ENCODE data around the gene CD8B2. TPM values are rescaled to one million over a fixed set of nuclear protein-coding genes. Genes with fewer than 3 reads are reported as not detected.

Gene CD8B2
- total and polyA plus RNA-seq, 7 donors: 0.01 TPM; not detected in 6

GRCh38 chr2:106540886-106541285 lies 53.7 kb downstream of the CD8B2 start:
- Histone ChIP-seq H3K9me3 (no peaks in the 10 kb centered on the region), H3K27me3 (ENCODE audit: insufficient read depth in 3 of 3, low read length in 2 of 3) (peaks cover 0 to 4% (median 0%) of the 10 kb centered on the region in 3 donors), H3K4me1 (no peaks in the 10 kb centered on the region), H3K4me3 (no peak overlapping the region), H3K27ac (no peak overlapping the region), H3K36me3 (ENCODE audit: insufficient read depth in 1 of 2, low read depth in 1 of 2) (no peaks in the 10 kb centered on the region)
- ATAC-seq: no peak
- no peak for TF ChIP-seq CTCF (IDR thresholded peaks at IDR 0.05)
- no peak for DNase-seq
- WGBS, 3 donors: 93 to 95% (median 94%) methylated on average over 5 of the region's 5 CpGs
- intact Hi-C loops (cut with DNase I): loop anchor here (5.0 to 10.0 kb wide), 2 partner anchors 346 to 439 kb away; partner anchors contain the start of gene UXS1 (in 1 of the 2)

GRCh38 chr2:106541333-106541732 lies 54.2 kb downstream of the CD8B2 start:
- ATAC-seq: no peak
- TF ChIP-seq CTCF (IDR thresholded peaks at IDR 0.05): no peak

GRCh38 chr2:106542746-106543359 lies 55.7 kb downstream of the CD8B2 start:
- Histone ChIP-seq H3K4me1 (no peaks in the 10 kb centered on the region), H3K36me3 (ENCODE audit: insufficient read depth in 1 of 2, low read depth in 1 of 2) (no peaks in the 10 kb centered on the region), H3K9me3 (no peaks in the 10 kb centered on the region), H3K27me3 (ENCODE audit: insufficient read depth in 3 of 3, low read length in 2 of 3) (peaks cover 0 to 4% (median 0%) of the 10 kb centered on the region in 3 donors), H3K27ac (no peak overlapping the region), H3K4me3 (peak overlapping the region; percentile 53)
- intact Hi-C loops (cut with DNase I): loop anchor here (1.0 to 10.0 kb wide), 3 partner anchors 348 to 441 kb away; partner anchors contain the start of gene UXS1 (in 1 of the 2)
- DNase-seq: peak; percentile 60 to 78
- TF ChIP-seq CTCF (IDR thresholded peaks at IDR 0.05): peak; percentile 96
- WGBS, 3 donors: 7 to 11% (median 9%) methylated on average over 24 of the region's 24 CpGs
- ATAC-seq: peak; percentile 85 to 94 (median 94)

More at GRCh38 chr2:106541333-106541732, 54.2 kb downstream of the CD8B2 start:
- H3K27me3 ChIP-seq (ENCODE audit: insufficient read depth in 3 of 3, low read length in 2 of 3): peaks cover 0 to 4% (median 0%) of the 10 kb centered on the region in 3 donors
- WGBS, 3 donors: 86 to 92% (median 91%) methylated on average over 4 of the region's 4 CpGs
- no peak for DNase-seq
- H3K9me3 ChIP-seq: no peaks in the 10 kb centered on the region
- no peaks in the 10 kb centered on the region for H3K36me3 ChIP-seq (ENCODE audit: insufficient read depth in 1 of 2, low read depth in 1 of 2)
- H3K27ac ChIP-seq: no peak overlapping the region
- no peaks in the 10 kb centered on the region for H3K4me1 ChIP-seq
- intact Hi-C loops (cut with DNase I): loop anchor here (5.0 to 10.0 kb wide), 2 partner anchors 347 to 439 kb away; partner anchors contain the start of gene UXS1 (in 1 of the 2)
- H3K4me3 ChIP-seq: no peak overlapping the region

GRCh38 chr2:106545007-106545406 lies 57.8 kb downstream of the CD8B2 start:
- DNase-seq: no peak
- H3K27me3 ChIP-seq (ENCODE audit: insufficient read depth in 3 of 3, low read length in 2 of 3): peaks cover 0 to 4% (median 0%) of the 10 kb centered on the region in 3 donors
- no peaks in the 10 kb centered on the region for H3K36me3 ChIP-seq (ENCODE audit: insufficient read depth in 1 of 2, low read depth in 1 of 2)
- H3K27ac ChIP-seq: no peak overlapping the region
- H3K4me1 ChIP-seq: no peaks in the 10 kb centered on the region
- intact Hi-C loops (cut with DNase I): loop anchor here in 1 of 2 donors (2.0 to 10.0 kb wide), 2 partner anchors 38 to 350 kb away; partner anchors contain the start of gene UXS1
- no peak for ATAC-seq
- WGBS, 3 donors: 94 to 96% (median 95%) methylated on average over 10 of the region's 10 CpGs
- no peaks in the 10 kb centered on the region for H3K9me3 ChIP-seq
- no peak for TF ChIP-seq CTCF (IDR thresholded peaks at IDR 0.05)
- H3K4me3 ChIP-seq: no peak overlapping the region
